ENCODE data around the gene RPN1.
A peak's percentile ranks its signal among the peaks of the same experiment; 100 is the strongest.

The RPN1 gene

GRCh38 chr3:128576290-128576689 lies 74.3 kb downstream of the RPN1 start:
- no peak for DNase-seq

GRCh38 chr3:128575777-128576176 lies 74.8 kb downstream of the RPN1 start:
- no peak for DNase-seq

GRCh38 chr3:128573707-128574162 lies 76.9 kb downstream of the RPN1 start:
- no peak for DNase-seq

- no peak for DNase-seq
Measured at GRCh38 chr3:128573160-128573559, 77.5 kb downstream of the RPN1 start.

DNA sequence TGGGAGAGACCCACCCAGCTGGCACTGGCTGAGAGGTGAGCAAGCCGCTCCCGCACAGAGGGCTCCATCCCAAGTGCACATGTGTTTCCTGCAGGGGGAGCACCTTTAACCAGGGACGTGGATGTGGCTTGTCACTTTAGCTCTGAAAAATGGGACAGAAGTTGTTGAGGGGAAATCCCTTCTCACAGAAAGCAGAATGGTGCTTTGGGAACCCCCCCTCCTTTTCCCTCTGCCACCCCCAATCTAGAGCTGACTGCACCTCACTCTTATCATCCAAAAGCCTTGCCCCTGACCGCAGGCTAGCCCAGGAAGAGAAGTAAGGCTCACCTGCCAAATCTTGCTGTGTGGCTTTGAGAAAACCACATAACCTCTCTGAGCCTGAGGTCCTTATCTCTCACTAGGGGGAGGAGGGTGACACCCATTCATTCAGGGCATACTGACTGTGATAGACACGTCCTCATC lies 77.9 kb downstream of the RPN1 start:
- peak; percentile 17 for DNase-seq

GRCh38 chr3:128572013-128572412 lies 78.6 kb downstream of the RPN1 start:
- DNase-seq = no peak

Data from stimulated activated naive CD4-positive, alpha-beta T cell treated with Interleukin-2 at 50 U/mL for 16 hours (primary cell).